Neural cell (in vitro differentiated cells): ENCODE measurements around the gene RFC5.

Experiments used
- EP300 ChIP-seq: fragments of 450-650 bp; conservative IDR thresholded peaks from 2 replicates; pipeline ENCODE4 v1.6.1; 2014; ENCODE audit warnings: antibody characterized with exemption, mild to moderate bottlenecking, moderate library complexity; ENCODE audit not compliant: poor library complexity, severe bottlenecking
- EZH2 ChIP-seq: fragments of 200-600, 300-800 bp; shearing (Covaris generic), sonication (generic); IDR thresholded peaks from 2 replicates; pipeline ENCODE4 v1.6.1; 2014; ENCODE audit warnings: antibody characterized with exemption, low read length, borderline replicate concordance, mild to moderate bottlenecking; ENCODE audit not compliant: insufficient read depth, poor library complexity, severe bottlenecking
- MXI1 ChIP-seq: fragments of 450-650 bp; conservative IDR thresholded peaks from 2 replicates; pipeline ENCODE4 v1.6.1; 2014; ENCODE audit warnings: antibody characterized with exemption, mild to moderate bottlenecking; ENCODE audit not compliant: poor library complexity, severe bottlenecking
- POLR2AphosphoS5 ChIP-seq: IDR thresholded peaks from 2 replicates; pipeline ENCODE4 v1.6.1; 2012
- RAD21 ChIP-seq: fragments of 450-650 bp; conservative IDR thresholded peaks from 2 replicates; pipeline ENCODE4 v1.6.1; 2014; ENCODE audit warnings: antibody characterized with exemption, mild to moderate bottlenecking, moderate library complexity
- SMC3 ChIP-seq: fragments of 450-650 bp; conservative IDR thresholded peaks from 2 replicates; pipeline ENCODE4 v1.6.1; 2014; ENCODE audit warnings: antibody characterized with exemption, mild to moderate bottlenecking, moderate library complexity; ENCODE audit not compliant: poor library complexity
- TAF1 ChIP-seq: IDR thresholded peaks from 2 replicates; pipeline ENCODE4 v1.6.1; 2012; ENCODE audit warnings: low read depth
- TF ChIP-seq, protein P1 (sequence below): fragments of 450-650 bp; IDR thresholded peaks from 2 replicates; pipeline ENCODE4 v1.5.1; 2014; ENCODE audit warnings: antibody characterized with exemption, mild to moderate bottlenecking, moderate library complexity; ENCODE audit not compliant: poor library complexity, severe bottlenecking
- TF ChIP-seq, protein P2 (sequence below): IDR thresholded peaks from 2 replicates; pipeline ENCODE4 v1.6.1; 2012; ENCODE audit warnings: borderline replicate concordance

DNA sequence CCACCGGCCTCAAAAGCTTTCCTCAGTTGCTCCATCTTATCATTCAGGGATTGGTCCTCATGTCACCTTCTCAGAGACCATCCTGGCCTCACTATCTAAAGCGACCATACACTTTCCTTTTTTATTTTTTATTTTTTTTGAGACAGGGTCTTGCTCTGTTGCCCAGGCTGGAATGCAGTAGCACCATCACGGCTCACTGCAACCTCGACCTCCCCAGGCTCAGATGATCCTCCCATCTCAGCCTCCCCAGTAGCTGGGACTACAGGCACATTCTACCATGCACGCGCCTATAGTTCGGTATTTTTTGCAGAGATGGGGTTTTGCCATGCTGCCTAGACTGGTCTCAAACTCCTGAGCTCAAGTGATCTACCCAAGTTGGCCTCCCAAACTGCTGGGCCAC lies 41.7 kb downstream of the RFC5 start:
- TF ChIP-seq, protein P1, sequence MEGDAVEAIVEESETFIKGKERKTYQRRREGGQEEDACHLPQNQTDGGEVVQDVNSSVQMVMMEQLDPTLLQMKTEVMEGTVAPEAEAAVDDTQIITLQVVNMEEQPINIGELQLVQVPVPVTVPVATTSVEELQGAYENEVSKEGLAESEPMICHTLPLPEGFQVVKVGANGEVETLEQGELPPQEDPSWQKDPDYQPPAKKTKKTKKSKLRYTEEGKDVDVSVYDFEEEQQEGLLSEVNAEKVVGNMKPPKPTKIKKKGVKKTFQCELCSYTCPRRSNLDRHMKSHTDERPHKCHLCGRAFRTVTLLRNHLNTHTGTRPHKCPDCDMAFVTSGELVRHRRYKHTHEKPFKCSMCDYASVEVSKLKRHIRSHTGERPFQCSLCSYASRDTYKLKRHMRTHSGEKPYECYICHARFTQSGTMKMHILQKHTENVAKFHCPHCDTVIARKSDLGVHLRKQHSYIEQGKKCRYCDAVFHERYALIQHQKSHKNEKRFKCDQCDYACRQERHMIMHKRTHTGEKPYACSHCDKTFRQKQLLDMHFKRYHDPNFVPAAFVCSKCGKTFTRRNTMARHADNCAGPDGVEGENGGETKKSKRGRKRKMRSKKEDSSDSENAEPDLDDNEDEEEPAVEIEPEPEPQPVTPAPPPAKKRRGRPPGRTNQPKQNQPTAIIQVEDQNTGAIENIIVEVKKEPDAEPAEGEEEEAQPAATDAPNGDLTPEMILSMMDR = no peak
- no peak for TF ChIP-seq EZH2
- no peak for TF ChIP-seq POLR2AphosphoS5
- TF ChIP-seq RAD21 = no peak
- TF ChIP-seq, protein P2, sequence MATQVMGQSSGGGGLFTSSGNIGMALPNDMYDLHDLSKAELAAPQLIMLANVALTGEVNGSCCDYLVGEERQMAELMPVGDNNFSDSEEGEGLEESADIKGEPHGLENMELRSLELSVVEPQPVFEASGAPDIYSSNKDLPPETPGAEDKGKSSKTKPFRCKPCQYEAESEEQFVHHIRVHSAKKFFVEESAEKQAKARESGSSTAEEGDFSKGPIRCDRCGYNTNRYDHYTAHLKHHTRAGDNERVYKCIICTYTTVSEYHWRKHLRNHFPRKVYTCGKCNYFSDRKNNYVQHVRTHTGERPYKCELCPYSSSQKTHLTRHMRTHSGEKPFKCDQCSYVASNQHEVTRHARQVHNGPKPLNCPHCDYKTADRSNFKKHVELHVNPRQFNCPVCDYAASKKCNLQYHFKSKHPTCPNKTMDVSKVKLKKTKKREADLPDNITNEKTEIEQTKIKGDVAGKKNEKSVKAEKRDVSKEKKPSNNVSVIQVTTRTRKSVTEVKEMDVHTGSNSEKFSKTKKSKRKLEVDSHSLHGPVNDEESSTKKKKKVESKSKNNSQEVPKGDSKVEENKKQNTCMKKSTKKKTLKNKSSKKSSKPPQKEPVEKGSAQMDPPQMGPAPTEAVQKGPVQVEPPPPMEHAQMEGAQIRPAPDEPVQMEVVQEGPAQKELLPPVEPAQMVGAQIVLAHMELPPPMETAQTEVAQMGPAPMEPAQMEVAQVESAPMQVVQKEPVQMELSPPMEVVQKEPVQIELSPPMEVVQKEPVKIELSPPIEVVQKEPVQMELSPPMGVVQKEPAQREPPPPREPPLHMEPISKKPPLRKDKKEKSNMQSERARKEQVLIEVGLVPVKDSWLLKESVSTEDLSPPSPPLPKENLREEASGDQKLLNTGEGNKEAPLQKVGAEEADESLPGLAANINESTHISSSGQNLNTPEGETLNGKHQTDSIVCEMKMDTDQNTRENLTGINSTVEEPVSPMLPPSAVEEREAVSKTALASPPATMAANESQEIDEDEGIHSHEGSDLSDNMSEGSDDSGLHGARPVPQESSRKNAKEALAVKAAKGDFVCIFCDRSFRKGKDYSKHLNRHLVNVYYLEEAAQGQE = no peak
- TF ChIP-seq TAF1 = no peak
- TF ChIP-seq EP300 = no peak
- TF ChIP-seq SMC3 = no peak
- no peak for TF ChIP-seq MXI1
